ENCODE measurements around the gene GMPR.

Gene GMPR

GRCh38 chr6:16306334-16306733 lies 67.9 kb downstream of the GMPR start:
- DNase-seq = no peak

GRCh38 chr6:16311763-16312162 lies 73.4 kb downstream of the GMPR start:
- DNase-seq = no peak

DNA sequence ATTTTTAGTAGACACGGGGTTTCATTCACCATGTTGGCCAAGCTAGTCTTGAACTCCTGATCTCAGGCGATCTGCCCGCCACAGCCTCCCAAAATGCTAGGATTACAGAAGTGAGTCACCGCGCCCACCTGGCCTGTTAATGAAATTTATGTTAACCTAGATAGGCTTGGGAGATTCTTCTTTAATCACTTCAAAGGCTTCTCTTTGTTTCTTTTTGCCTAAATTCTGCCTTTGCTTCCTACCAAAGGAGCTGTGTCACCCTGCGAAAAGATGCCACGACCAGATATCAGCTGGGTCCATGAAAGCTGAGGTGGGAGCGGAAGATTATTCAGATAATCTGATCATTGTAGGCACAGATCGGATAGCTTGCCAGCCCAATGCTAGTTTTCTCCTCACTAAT lies 75.3 kb downstream of the GMPR start:
- DNase-seq = no peak

DNA sequence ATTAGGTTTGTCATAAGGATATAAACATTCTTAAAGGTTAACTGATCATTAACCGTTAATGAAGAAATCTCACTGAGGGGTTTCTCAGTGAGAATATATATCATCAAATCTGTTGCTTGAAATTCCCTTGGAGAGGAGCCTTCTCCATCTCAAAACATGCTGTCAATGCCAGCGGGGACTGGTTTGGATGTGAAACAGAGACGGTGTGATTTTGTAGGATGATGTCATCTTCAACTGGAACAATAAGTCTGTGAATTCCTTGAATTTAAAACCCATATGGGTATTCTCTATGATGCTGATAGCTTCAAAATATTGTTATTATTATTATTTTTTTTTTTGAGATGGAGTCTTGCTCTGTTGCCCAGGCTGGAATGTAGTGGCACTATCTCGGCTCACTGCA lies 75.9 kb downstream of the GMPR start:
- no peak for DNase-seq

GRCh38 chr6:16316741-16317251 lies 78.4 kb downstream of the GMPR start:
- DNase-seq = no peak

DNA sequence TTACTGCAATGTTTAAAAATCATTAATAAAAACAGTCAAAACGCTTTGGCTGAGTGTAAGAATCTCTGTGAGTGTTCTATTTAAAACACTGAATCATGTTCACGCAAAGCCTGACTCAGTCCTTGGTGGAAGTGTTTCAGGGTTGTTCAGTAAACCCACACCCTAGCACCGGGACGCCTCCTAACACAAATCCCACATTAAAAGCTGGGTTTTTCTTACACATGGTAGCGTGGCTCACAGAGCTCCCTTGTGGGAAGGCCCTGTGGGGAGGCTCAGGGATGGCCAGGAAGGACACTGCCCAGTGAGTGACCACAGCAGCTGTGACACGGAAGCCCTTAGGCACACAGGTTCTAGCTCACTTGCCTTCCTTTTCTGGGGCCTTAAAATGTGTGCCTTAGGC lies 80.2 kb downstream of the GMPR start:
- peak; percentile 70 for DNase-seq

- no peak for DNase-seq
These were observed 80.8 kb downstream of the GMPR start for GRCh38 chr6:16318953-16319720.

DNA sequence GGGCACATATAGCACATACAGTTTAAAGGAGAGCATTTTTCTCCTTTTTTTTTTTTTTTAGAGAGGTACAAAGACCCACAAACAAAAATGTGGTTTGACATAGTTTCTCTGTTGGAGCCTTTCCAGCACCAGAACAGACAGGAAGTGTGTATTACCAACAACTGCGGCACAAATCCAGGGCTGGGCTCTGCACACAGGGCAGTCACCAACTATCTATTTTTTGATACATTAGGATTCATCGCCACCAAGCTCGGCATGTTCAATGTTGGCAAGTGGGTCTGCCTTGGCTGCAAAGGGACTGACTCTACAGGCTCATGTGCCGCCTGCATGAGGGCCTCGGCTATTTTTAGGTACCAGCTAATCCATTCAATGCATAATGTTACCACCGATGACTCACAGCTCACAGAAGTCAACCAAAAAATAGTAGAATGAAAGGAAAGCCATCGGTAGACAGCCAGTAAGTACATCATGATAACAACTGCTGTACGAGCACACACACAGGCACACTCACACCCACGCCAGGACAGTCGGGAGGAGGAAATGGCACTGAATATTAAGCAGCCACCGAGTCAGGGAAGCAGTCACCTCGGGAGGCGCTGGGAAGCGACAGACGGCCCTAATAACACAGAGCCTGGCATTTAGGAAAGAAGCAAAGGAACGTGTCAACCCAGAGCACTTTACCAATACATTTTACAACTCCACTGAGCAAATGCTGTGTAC lies 81.6 kb downstream of the GMPR start:
- peak; percentile 87 for DNase-seq

- no peak for DNase-seq
These were observed 82.3 kb downstream of the GMPR start for GRCh38 chr6:16320533-16321340.

GRCh38 chr6:16321341-16321710 lies 82.9 kb downstream of the GMPR start:
- DNase-seq = no peak

DNA sequence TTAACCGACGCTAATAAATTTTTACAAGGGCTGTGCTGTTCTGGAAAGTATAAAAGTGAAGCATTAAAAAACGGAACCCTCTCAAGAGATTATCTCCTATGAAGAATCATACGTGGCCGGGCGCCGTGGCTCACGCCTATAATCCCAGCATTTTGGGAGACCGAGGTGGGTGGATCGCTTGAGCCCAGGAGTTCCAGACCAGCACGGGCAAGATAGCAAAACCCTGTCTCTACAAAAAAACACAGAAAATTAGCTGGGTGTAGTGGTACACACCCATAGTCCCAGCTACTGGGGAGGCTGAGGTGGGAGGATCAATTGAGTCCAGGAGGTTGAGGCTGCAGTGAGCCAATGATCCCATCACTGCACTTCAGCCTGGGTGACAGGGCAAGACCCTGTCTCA lies 83.4 kb downstream of the GMPR start:
- DNase-seq = no peak

DNA sequence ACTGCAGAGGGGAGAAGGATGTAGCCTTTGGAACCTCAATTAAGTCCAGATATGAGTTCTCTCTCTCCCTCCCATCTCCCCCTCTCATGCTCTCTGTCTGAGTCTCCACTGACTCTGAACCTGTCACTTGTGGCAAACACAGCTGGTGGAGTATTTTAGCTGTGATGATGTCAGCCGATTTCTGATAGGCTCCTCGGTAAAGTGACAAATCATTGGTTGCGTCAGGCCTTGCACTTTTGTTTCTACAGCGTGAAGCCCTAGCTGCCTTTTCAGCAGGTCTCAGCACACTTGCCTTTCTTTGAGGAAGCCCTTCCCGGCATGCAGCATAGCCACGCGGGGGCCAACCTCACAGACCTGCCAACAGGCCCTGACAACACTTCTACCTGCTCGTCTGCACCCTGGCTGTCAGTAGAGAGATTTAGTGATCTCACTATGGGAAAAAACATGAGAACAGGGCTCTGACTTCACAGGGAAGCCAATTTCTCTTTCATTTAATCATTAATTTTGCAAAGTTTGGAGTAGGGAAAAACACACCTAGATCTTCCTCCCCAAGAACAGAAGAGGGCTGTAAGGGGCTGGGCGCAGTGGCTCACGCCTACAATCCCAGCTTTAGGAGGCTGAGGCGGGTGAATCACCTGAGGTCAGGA lies 84.4 kb downstream of the GMPR start:
- peak; percentile 87 for DNase-seq

DNA sequence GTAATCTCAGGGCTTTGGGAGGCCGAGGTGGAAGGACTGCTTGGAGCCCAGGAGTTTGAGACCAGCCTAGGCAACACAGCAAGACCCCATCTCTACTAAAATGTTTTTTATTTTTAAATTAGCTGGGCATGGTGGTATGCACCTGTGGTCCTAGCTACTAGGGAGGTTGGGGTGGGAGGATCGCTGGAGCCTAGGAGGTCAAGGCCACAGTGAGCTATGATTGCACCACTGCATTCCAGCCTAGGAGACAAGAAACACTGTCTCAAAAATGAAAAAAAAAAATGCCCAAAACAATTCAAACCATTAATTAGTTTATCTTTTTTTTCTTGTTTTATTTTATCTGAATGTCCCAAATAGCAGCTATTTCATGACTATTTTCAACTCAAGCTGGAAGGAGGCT lies 85.8 kb downstream of the GMPR start:
- no peak for DNase-seq

- DNase-seq = no peak
These were observed 86.3 kb downstream of the GMPR start for GRCh38 chr6:16324606-16325225.

- no peak for DNase-seq
These were observed 88.1 kb downstream of the GMPR start for GRCh38 chr6:16326531-16326930.

- DNase-seq = no peak
These were observed 88.8 kb downstream of the GMPR start for GRCh38 chr6:16326971-16327776.

DNA sequence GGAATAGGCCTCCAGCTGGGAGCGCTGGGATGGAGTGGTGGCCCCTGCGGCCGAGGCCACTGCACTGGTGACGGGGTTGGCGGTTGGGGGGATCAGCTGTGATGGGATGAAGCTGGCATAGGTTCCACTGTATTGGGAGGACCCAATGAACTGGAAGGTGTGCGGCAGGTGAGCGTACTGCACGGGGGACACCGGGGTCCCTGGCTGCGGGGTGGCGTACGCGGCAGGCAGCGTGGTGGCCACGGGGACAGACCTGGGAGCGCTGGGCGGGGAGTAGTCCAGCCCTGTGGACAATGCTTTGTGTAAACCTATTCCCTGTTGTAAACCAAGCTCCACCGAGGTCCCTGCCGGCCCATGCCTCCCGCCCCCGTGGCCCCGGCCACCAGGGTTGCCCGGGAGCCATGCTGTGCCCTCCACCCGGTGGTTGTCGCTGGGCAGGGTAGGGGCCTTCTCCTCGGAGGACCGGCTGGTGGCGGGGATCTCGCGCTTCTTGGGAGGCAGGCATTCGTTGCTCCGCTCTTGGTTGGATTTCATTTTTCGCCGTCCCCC lies 89.5 kb downstream of the GMPR start:
- DNase-seq = peak; percentile 57

DNA sequence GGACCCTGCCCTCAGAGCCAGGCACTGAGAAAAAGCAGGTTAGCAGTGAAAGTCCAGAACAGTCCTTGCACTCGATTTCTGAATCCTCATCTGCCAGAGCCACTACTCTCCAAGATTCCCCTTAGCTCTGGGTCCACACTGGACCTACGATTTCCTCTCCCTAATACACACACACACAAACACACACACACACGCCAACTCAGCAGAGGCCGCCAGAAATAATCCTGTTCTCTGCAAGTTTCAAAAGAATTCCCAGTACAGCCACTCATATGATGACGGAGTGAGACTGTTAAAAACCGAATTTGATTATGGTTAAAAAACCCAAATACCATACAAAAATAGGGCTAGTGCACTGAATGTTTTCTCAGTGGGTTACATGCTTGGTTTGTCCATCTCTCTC lies 90.8 kb downstream of the GMPR start:
- peak; percentile 4 for DNase-seq

DNA sequence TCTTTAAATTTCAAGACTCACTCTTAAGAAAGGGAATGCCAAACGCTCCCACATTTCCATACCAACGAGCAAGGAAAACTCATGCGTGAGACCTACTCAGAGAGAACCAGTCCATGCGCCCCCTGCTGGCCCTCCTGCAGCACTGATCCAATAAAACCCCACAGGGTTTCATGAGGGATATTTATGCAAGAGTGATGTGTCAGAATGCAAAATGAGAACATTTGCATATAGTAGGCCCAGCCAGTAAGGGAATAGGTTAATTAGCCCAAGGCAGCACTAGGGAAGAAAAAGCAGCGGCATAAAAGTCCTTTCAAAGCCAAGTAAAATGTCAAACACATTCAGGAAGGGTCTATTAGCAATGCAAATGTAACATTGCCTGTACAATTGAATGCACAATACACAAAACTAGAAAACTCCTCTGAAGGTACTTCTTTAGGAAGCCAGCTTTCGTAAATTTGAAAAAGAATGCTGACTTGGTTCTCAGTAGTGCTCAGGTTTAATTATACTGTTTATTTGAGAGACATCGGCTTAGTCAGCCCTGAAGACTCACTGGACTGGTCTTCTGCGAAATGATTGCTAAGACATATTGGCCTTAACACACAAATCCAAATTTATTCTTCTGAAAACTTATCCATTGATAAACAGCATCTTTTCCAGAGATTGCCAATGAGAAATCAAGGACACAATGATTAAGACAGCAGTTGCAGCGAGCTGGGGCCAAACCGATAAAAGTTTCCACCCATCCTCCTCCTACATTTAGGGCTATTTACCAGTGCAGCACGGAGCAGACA lies 93.2 kb downstream of the GMPR start:
- DNase-seq = peak; percentile 89

GRCh38 chr6:16332175-16332542 lies 93.8 kb downstream of the GMPR start:
- peak; percentile 92 for DNase-seq

GRCh38 chr6:16333580-16333979 lies 95.2 kb downstream of the GMPR start:
- DNase-seq = no peak
